OCI-LY1 (cell line): Measurements from ENCODE around the gene COPS4.
"Not testable (repeated sequence)": the region's sequence is repeated elsewhere in the genome, so short reads cannot be mapped to it uniquely, and the experiment has no call there.

Experiments
- H2AFZ ChIP-seq: fragments of 200-600 bp; sonication (generic), shearing (Covaris generic); 2 replicates; pipeline ENCODE4 v1.6.0; 2014; ENCODE audit warnings: antibody characterized with exemption, mild to moderate bottlenecking, low read length
- H3F3A ChIP-seq: fragments of 200-600 bp; sonication (generic), shearing (Covaris generic); 2 replicates; pipeline ENCODE4 v1.6.0; 2014; ENCODE audit warnings: mild to moderate bottlenecking, antibody characterized with exemption, low read length, moderate library complexity; ENCODE audit not compliant: insufficient read depth
- H3K27ac ChIP-seq: fragments of 200-600 bp; sonication (generic); 2 replicates; pipeline ENCODE4 v1.5.1; 2014; ENCODE audit warnings: low read length, mixed run types, mild to moderate bottlenecking, low read depth; ENCODE audit not compliant: poor library complexity, severe bottlenecking
- H3K27me3 ChIP-seq: fragments of 200-600 bp; sonication (generic); 2 replicates; pipeline ENCODE4 v1.6.0; 2014; ENCODE audit warnings: antibody characterized with exemption, mild to moderate bottlenecking, low read length, moderate library complexity; ENCODE audit not compliant: insufficient read depth
- H3K36me3 ChIP-seq: fragments of 200-600 bp; sonication (generic); 2 replicates; pipeline ENCODE4 v1.6.1; 2014; ENCODE audit warnings: mild to moderate bottlenecking, antibody characterized with exemption, low read length, moderate library complexity, mixed read lengths; ENCODE audit not compliant: insufficient read depth
- H3K4me1 ChIP-seq: fragments of 200-600 bp; sonication (generic); 2 replicates; pipeline ENCODE4 v1.5.1; 2014; ENCODE audit warnings: mild to moderate bottlenecking, low read length, moderate library complexity; ENCODE audit not compliant: insufficient read depth, severe bottlenecking
- H3K4me2 ChIP-seq: fragments of 200-600 bp; sonication (generic), shearing (Covaris generic); 2 replicates; pipeline ENCODE4 v1.6.1; 2014; ENCODE audit warnings: low read length
- H3K4me3 ChIP-seq: fragments of 200-600 bp; sonication (generic); 2 replicates; pipeline ENCODE4 v1.5.1; 2014; ENCODE audit warnings: low read length, low read depth, mild to moderate bottlenecking, mixed read lengths; ENCODE audit not compliant: poor library complexity, severe bottlenecking
- H3K79me2 ChIP-seq: fragments of 200-600 bp; shearing (Covaris generic); 2 replicates; pipeline ENCODE4 v1.6.1; 2016; ENCODE audit warnings: mixed run types, low read length, mixed read lengths; ENCODE audit not compliant: insufficient read depth
- H3K9ac ChIP-seq: fragments of 200-600 bp; sonication (generic), shearing (Covaris generic); 2 replicates; pipeline ENCODE4 v1.6.1; 2014; ENCODE audit warnings: mild to moderate bottlenecking, low read length, mixed read lengths
- H3K9me2 ChIP-seq: fragments of 200-600 bp; sonication (generic), shearing (Covaris generic); 2 replicates; pipeline ENCODE4 v1.6.1; 2014; ENCODE audit warnings: low read depth, mild to moderate bottlenecking, low read length, mixed read lengths
- H3K9me3 ChIP-seq: fragments of 200-600 bp; shearing (Covaris generic); 2 replicates; pipeline ENCODE4 v1.6.1; 2014; ENCODE audit warnings: low read length, mixed read lengths
- H4K20me1 ChIP-seq: fragments of 200-600 bp; sonication (generic), shearing (Covaris generic); 2 replicates; pipeline ENCODE4 v1.6.0; 2016; ENCODE audit warnings: mild to moderate bottlenecking, low read length; ENCODE audit not compliant: insufficient read depth
- CTCF ChIP-seq: fragments of 200-600 bp; sonication (generic), shearing (Covaris generic); IDR thresholded peaks from 2 replicates; pipeline ENCODE4 v1.5.1; 2017; ENCODE audit warnings: mild to moderate bottlenecking, antibody characterized with exemption, low read length, moderate library complexity, mixed read lengths
- EZH2 ChIP-seq: fragments of 200-600 bp; sonication (generic), shearing (Covaris generic); IDR thresholded peaks from 2 replicates; pipeline ENCODE4 v1.8.0; 2017; ENCODE audit warnings: borderline replicate concordance, mixed run types, mild to moderate bottlenecking, antibody characterized with exemption, low read length, moderate library complexity, mixed read lengths

COPS4 gene

GRCh38 chr4:83046693-83047473 lies 11.9 kb downstream of the COPS4 start:
- TF ChIP-seq CTCF (no peak), EZH2 (no peak)
- H3K4me1 ChIP-seq = no peaks in the 10 kb centered on the region
- no peaks in the 10 kb centered on the region for H3K9me3 ChIP-seq
- H3K36me3 ChIP-seq = peaks cover 27% of the 10 kb centered on the region
- H2AFZ ChIP-seq = no peak overlapping the region
- no peak overlapping the region for H3K4me3 ChIP-seq
- H3K79me2 ChIP-seq = peaks cover 14% of the 10 kb centered on the region
- H3F3A ChIP-seq = no peaks in the 10 kb centered on the region
- H3K4me2 ChIP-seq = no peak overlapping the region
- H4K20me1 ChIP-seq = no peaks in the 10 kb centered on the region
- H3K9ac ChIP-seq = no peak overlapping the region
- no peaks in the 10 kb centered on the region for H3K27me3 ChIP-seq
- no peaks in the 10 kb centered on the region for H3K9me2 ChIP-seq
- no peak overlapping the region for H3K27ac ChIP-seq

GRCh38 chr4:83048781-83049180 lies 13.8 kb downstream of the COPS4 start:
- H2AFZ ChIP-seq, H3K4me2 ChIP-seq, H3K4me3 ChIP-seq, H3K9me2 ChIP-seq, H3F3A ChIP-seq, H3K9me3 ChIP-seq, H3K4me1 ChIP-seq, H3K79me2 ChIP-seq, H4K20me1 ChIP-seq, H3K27ac ChIP-seq, H3K27me3 ChIP-seq, H3K9ac ChIP-seq: not testable (repeated sequence)
- H3K36me3 ChIP-seq = peaks cover 39% of the 10 kb centered on the region

- peaks cover 53% of the 10 kb centered on the region for H3K36me3 ChIP-seq
- H3K9me3 ChIP-seq = no peaks in the 10 kb centered on the region
- no peaks in the 10 kb centered on the region for H3K4me1 ChIP-seq
- TF ChIP-seq CTCF = peak; percentile 44; the same call in 1 of the 2 replicates
- TF ChIP-seq EZH2 = no peak
- H4K20me1 ChIP-seq = no peaks in the 10 kb centered on the region
- no peaks in the 10 kb centered on the region for H3F3A ChIP-seq
- H3K9me2 ChIP-seq = no peaks in the 10 kb centered on the region
- no peak overlapping the region for H2AFZ ChIP-seq
- H3K4me3 ChIP-seq = no peak overlapping the region
- H3K9ac ChIP-seq = no peak overlapping the region
- no peak overlapping the region for H3K4me2 ChIP-seq
- no peaks in the 10 kb centered on the region for H3K27me3 ChIP-seq
- H3K27ac ChIP-seq = no peak overlapping the region
- H3K79me2 ChIP-seq = no peaks in the 10 kb centered on the region
Observed at GRCh38 chr4:83054928-83055327, 19.9 kb downstream of the COPS4 start.

- Histone ChIP-seq H3K9me2 (no peaks in the 10 kb centered on the region), H3K27ac (no peak overlapping the region), H3K9ac (no peak overlapping the region), H3K27me3 (no peaks in the 10 kb centered on the region), H3F3A (no peaks in the 10 kb centered on the region), H3K79me2 (no peaks in the 10 kb centered on the region), H4K20me1 (no peaks in the 10 kb centered on the region), H3K4me3 (no peak overlapping the region), H3K4me2 (no peak overlapping the region), H3K9me3 (no peaks in the 10 kb centered on the region), H3K4me1 (no peaks in the 10 kb centered on the region), H3K36me3 (peaks cover 54% of the 10 kb centered on the region), H2AFZ (no peak overlapping the region)
- TF ChIP-seq CTCF = no peak
- TF ChIP-seq EZH2 = no peak
Observed at GRCh38 chr4:83062739-83063138, 27.8 kb downstream of the COPS4 start.
